ENCODE results near the gene PDE4C.

The PDE4C gene

GRCh38 chr19:18221815-18222725 is 4.2 kb downstream of the PDE4C start:
- TF ChIP-seq EGR1 (IDR thresholded peaks at IDR 0.05) = no peak
- no peak for TF ChIP-seq NFIC (IDR thresholded peaks at IDR 0.05)
- no peak for TF ChIP-seq TEAD4 (IDR thresholded peaks at IDR 0.05)
- TF ChIP-seq TAF1 (IDR thresholded peaks at IDR 0.05; ENCODE audit: low read depth) = no peak
- no peak for TF ChIP-seq CEBPB (IDR thresholded peaks at IDR 0.05)
- TF ChIP-seq USF1 (IDR thresholded peaks at IDR 0.05) = no peak
- no peak for TF ChIP-seq TCF12 (IDR thresholded peaks at IDR 0.05; ENCODE audit: low read depth)
- TF ChIP-seq MAX (IDR thresholded peaks at IDR 0.05) = no peak
- no peak for TF ChIP-seq YY1 (IDR thresholded peaks at IDR 0.05; ENCODE audit: low read depth)
- TF ChIP-seq ZBTB7A (IDR thresholded peaks at IDR 0.05; ENCODE audit: low read depth) = no peak
- TF ChIP-seq RAD21 (IDR thresholded peaks at IDR 0.05; ENCODE audit: low read depth) = no peak
- no peak for TF ChIP-seq EP300 (IDR thresholded peaks at IDR 0.05; ENCODE audit: borderline replicate concordance)
- TF ChIP-seq CREB1 (IDR thresholded peaks at IDR 0.05; ENCODE audit: low read depth) = no peak
- TF ChIP-seq FOXM1 (IDR thresholded peaks at IDR 0.05; ENCODE audit: borderline replicate concordance, low read depth) = no peak
- no peak for TF ChIP-seq REST (IDR thresholded peaks at IDR 0.05; ENCODE audit: low read depth)

GRCh38 chr19:18220632-18221275 is 5.5 kb downstream of the PDE4C start:
- peak; percentile 59; the same call in 1 of the 2 replicates for TF ChIP-seq ZBTB7A (IDR thresholded peaks at IDR 0.05; ENCODE audit: low read depth)
- no peak for TF ChIP-seq TCF12 (IDR thresholded peaks at IDR 0.05; ENCODE audit: low read depth)

GRCh38 chr19:18219911-18220631 is 6.2 kb downstream of the PDE4C start:
- TF ChIP-seq CREB1 (IDR thresholded peaks at IDR 0.05; ENCODE audit: low read depth) = no peak
- no peak for TF ChIP-seq MAX (IDR thresholded peaks at IDR 0.05)
- TF ChIP-seq USF1 (IDR thresholded peaks at IDR 0.05) = no peak
- no peak for TF ChIP-seq FOXM1 (IDR thresholded peaks at IDR 0.05; ENCODE audit: borderline replicate concordance, low read depth)
- TF ChIP-seq TEAD4 (IDR thresholded peaks at IDR 0.05) = no peak
- no peak for TF ChIP-seq EGR1 (IDR thresholded peaks at IDR 0.05)
- no peak for TF ChIP-seq TAF1 (IDR thresholded peaks at IDR 0.05; ENCODE audit: low read depth)
- TF ChIP-seq ZBTB7A (IDR thresholded peaks at IDR 0.05; ENCODE audit: low read depth) = no peak
- TF ChIP-seq CEBPB (IDR thresholded peaks at IDR 0.05) = no peak
- no peak for TF ChIP-seq REST (IDR thresholded peaks at IDR 0.05; ENCODE audit: low read depth)
- TF ChIP-seq TCF12 (IDR thresholded peaks at IDR 0.05; ENCODE audit: low read depth) = no peak
- TF ChIP-seq EP300 (IDR thresholded peaks at IDR 0.05; ENCODE audit: borderline replicate concordance) = no peak
- no peak for TF ChIP-seq RAD21 (IDR thresholded peaks at IDR 0.05; ENCODE audit: low read depth)
- no peak for TF ChIP-seq YY1 (IDR thresholded peaks at IDR 0.05; ENCODE audit: low read depth)
- no peak for TF ChIP-seq NFIC (IDR thresholded peaks at IDR 0.05)

- TF ChIP-seq CREB1 (IDR thresholded peaks at IDR 0.05; ENCODE audit: low read depth) (no peak), CEBPB (IDR thresholded peaks at IDR 0.05) (no peak), TAF1 (IDR thresholded peaks at IDR 0.05; ENCODE audit: low read depth) (no peak), TEAD4 (IDR thresholded peaks at IDR 0.05) (no peak), MAX (IDR thresholded peaks at IDR 0.05) (no peak), NFIC (IDR thresholded peaks at IDR 0.05) (no peak), EGR1 (IDR thresholded peaks at IDR 0.05) (no peak), USF1 (IDR thresholded peaks at IDR 0.05) (no peak), RAD21 (IDR thresholded peaks at IDR 0.05; ENCODE audit: low read depth) (no peak), ZBTB7A (IDR thresholded peaks at IDR 0.05; ENCODE audit: low read depth) (no peak), REST (IDR thresholded peaks at IDR 0.05; ENCODE audit: low read depth) (no peak), EP300 (IDR thresholded peaks at IDR 0.05; ENCODE audit: borderline replicate concordance) (no peak), TCF12 (IDR thresholded peaks at IDR 0.05; ENCODE audit: low read depth) (no peak), YY1 (IDR thresholded peaks at IDR 0.05; ENCODE audit: low read depth) (no peak), FOXM1 (IDR thresholded peaks at IDR 0.05; ENCODE audit: borderline replicate concordance, low read depth) (no peak)
Measured at GRCh38 chr19:18218600-18218999, 7.6 kb downstream of the PDE4C start.

All from Ishikawa (cell line).